ENCODE measurements around the gene C5orf15. TPM values are rescaled to one million over a fixed set of nuclear protein-coding genes. Genes with fewer than 3 reads are reported as not detected.

C5orf15 gene
- total RNA-seq, 4 donors from 2014 or later = 53.7 to 76.3 (median 71.4) TPM

DNA sequence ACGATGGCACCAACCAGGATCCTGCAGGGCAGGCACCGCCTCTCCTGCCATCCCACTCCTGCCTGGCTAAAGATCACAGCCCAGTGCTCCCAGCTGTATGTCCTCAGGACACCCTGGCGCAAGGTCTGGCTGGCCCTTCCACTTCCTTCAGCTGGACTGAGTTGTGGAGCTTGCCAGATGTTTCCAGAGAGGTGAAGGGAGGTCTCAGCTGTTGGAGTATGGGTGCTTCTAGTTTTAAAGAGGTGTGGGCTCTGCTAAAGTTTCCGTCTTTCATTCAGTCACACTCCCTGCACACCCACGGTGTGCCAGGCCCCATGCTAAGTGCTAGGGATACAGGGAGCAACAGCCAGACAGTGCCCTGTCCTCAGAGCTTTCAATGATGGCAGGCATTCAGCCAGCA lies 34.1 kb downstream of the C5orf15 start:
- 67 to 70% methylated on average over 5 of the region's 5 CpGs for WGBS, 2 donors
- Histone ChIP-seq H3K9me3 (no peaks in the 10 kb centered on the region), H3K27ac (no peak overlapping the region), H3K4me1 (no peaks in the 10 kb centered on the region), H3K36me3 (no peaks in the 10 kb centered on the region), H3K27me3 (no peaks in the 10 kb centered on the region), H3K4me3 (replicated peaks in 1 of 3) (no peak overlapping the region)
- DNase-seq = no peak
- intact Hi-C loops (cut with DNase I) = no loop called here
- TF ChIP-seq, protein P1, sequence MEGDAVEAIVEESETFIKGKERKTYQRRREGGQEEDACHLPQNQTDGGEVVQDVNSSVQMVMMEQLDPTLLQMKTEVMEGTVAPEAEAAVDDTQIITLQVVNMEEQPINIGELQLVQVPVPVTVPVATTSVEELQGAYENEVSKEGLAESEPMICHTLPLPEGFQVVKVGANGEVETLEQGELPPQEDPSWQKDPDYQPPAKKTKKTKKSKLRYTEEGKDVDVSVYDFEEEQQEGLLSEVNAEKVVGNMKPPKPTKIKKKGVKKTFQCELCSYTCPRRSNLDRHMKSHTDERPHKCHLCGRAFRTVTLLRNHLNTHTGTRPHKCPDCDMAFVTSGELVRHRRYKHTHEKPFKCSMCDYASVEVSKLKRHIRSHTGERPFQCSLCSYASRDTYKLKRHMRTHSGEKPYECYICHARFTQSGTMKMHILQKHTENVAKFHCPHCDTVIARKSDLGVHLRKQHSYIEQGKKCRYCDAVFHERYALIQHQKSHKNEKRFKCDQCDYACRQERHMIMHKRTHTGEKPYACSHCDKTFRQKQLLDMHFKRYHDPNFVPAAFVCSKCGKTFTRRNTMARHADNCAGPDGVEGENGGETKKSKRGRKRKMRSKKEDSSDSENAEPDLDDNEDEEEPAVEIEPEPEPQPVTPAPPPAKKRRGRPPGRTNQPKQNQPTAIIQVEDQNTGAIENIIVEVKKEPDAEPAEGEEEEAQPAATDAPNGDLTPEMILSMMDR (IDR thresholded peaks at IDR 0.05) = no peak
- no peak for TF ChIP-seq POLR2A (IDR thresholded peaks at IDR 0.05)

GRCh38 chr5:133933670-133934295 lies 34.6 kb downstream of the C5orf15 start:
- Histone ChIP-seq H3K27me3 (no peaks in the 10 kb centered on the region), H3K4me1 (no peaks in the 10 kb centered on the region), H3K36me3 (no peaks in the 10 kb centered on the region), H3K4me3 (replicated peaks in 1 of 3) (no peak overlapping the region), H3K9me3 (no peaks in the 10 kb centered on the region), H3K27ac (no peak overlapping the region)
- intact Hi-C loops (cut with DNase I) = no loop called here
- 88 to 93% methylated on average over 11 to 12 of the region's 12 CpGs for whole genome bisulfite sequencing, 2 donors
- no peak for DNase-seq
- no peak for TF ChIP-seq POLR2A (IDR thresholded peaks at IDR 0.05)
- TF ChIP-seq, protein P1 (IDR thresholded peaks at IDR 0.05) = no peak

GRCh38 chr5:133933169-133933509 lies 35.3 kb downstream of the C5orf15 start:
- Histone ChIP-seq H3K36me3 (no peaks in the 10 kb centered on the region), H3K4me3 (replicated peaks in 1 of 3) (no peak overlapping the region), H3K9me3 (no peaks in the 10 kb centered on the region), H3K27ac (no peak overlapping the region), H3K27me3 (no peaks in the 10 kb centered on the region), H3K4me1 (no peaks in the 10 kb centered on the region)
- no peak for DNase-seq
- TF ChIP-seq POLR2A (IDR thresholded peaks at IDR 0.05) = no peak
- TF ChIP-seq, protein P1 (IDR thresholded peaks at IDR 0.05) = no peak
- intact Hi-C loops (cut with DNase I) = no loop called here
- WGBS, 2 donors = 78 to 92% methylated on average over 3 of the region's 3 CpGs

DNA sequence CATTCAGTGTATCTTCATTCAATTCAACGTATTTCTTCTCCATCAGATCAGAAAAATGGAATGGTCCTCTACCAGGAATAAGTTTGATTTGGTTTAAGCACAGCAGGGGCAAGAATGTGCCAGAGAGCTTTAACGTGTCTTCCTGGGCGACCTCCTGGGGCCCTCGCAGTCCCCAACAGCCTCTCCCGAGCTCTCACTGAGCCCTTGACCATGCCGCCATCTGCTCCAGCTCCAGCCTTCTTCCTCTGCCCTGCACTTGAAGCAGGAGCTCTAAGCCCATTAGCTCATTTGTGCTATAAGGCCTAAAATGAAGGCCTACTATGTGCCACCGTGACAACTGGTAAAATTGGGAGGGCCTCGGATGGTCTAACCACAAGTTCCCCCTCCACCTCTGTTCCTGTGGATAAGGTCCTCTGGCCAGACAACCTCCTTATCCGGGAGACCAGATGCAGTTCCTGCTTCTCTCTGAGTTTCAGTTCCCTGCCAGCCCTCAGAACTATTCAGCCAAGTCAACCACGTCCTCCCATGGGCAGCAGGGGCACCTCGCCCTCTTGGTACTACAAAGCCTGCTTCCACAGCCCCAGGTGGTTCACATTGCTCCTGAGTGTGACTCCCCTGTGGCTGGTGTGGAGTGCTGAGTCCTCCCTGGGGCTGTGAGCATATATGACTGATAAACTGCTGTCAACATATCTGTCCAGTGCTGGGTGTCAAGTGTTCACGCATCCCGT lies 35.8 kb downstream of the C5orf15 start:
- 79 to 88% methylated on average over 13 of the region's 13 CpGs for WGBS, 2 donors
- Histone ChIP-seq H3K36me3 (no peaks in the 10 kb centered on the region), H3K4me3 (replicated peaks in 1 of 3) (no peak overlapping the region), H3K4me1 (no peaks in the 10 kb centered on the region), H3K27me3 (no peaks in the 10 kb centered on the region), H3K27ac (no peak overlapping the region), H3K9me3 (no peaks in the 10 kb centered on the region)
- DNase-seq = no peak
- intact Hi-C loops (cut with DNase I) = no loop called here
- no peak for TF ChIP-seq POLR2A (IDR thresholded peaks at IDR 0.05)
- TF ChIP-seq, protein P1 (IDR thresholded peaks at IDR 0.05) = no peak

DNA sequence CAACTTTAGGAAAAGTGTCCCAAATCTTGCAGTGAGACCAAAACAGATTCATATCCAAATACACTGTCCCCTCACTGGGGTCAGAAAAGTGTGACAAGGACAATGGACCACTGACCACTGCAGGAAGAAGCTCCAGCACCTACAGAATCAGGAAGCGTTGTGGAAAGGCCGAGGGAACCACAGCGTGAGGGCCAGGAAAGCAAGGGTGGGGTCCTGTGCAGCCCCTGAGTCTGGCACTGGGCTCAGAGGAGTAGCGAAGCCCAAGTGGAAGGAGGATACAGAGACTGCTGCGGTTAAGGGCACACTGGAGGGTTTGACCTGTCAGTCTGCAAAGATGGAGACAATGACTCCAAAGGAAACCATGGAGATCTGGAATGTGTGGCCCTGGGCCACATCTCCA lies 36.9 kb downstream of the C5orf15 start:
- H3K36me3 ChIP-seq = no peaks in the 10 kb centered on the region
- WGBS, 2 donors = 94 to 96% methylated on average over 5 of the region's 5 CpGs
- no peak overlapping the region for H3K27ac ChIP-seq
- TF ChIP-seq POLR2A (IDR thresholded peaks at IDR 0.05) = no peak
- TF ChIP-seq, protein P1 (IDR thresholded peaks at IDR 0.05) = no peak
- H3K9me3 ChIP-seq = no peaks in the 10 kb centered on the region
- no peak for DNase-seq
- H3K4me1 ChIP-seq = no peaks in the 10 kb centered on the region
- no peaks in the 10 kb centered on the region for H3K27me3 ChIP-seq
- intact Hi-C loops (cut with DNase I) = no loop called here
- H3K4me3 ChIP-seq (replicated peaks in 1 of 3) = no peak overlapping the region

Measured in thyroid gland (tissue), 4 donors.